NCI-H2029 treated with DMSO at 0.1 percent for 48 hours (cell line): ENCODE data around the gene NCBP3.

Experiments used
- DNase-seq: peaks from one replicate; lab custom pipeline; 2025; lab: John Stamatoyannopoulos, UW

NCBP3 gene

DNA sequence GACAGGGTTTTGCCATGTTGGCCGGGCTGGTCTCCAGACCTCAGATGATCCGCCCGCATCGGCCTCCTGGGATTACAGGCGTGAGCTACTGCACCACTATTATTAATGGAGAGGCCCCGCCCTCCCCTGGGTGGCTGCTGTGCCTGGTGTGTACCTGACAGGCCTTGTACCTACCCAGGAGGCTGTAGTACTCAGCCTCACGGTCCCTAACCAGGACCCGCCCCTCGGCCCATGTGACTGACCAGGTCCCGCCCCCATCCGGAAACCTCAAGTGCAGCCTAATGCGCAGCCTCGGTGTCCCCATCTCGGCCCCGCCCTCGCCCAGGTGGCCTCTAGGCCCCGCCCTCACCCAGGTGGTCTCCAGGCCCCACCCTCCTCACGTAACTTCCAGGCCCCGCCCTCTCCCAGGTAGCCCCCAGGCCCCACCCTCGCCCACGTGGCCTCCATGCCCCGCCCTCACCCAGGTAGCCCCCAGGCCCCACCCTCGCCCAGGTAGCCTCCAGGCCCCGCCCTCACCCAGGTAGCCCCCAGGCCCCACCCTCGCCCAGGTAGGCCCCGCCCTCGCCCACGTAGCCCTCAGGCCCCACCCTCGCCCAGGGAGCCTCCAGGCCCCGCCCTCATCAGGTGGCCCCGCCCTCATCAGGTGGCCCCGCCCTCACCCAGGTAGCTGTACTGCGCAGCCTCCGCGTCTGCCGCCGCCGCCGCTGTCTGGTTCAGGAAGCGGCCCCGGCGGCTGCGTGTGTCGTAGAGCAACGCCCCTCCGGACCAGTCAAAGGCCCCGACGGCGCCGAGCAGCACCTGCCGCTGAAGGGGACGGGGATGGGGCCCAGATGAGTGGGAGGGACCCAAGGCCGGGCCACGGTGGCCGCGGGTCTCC, 91.3 kb downstream of the NCBP3 start:
- peak; percentile 72 for DNase-seq

- no peak for DNase-seq
Observed at GRCh38 chr17:3754066-3754457, 92.0 kb downstream of the NCBP3 start.

DNA sequence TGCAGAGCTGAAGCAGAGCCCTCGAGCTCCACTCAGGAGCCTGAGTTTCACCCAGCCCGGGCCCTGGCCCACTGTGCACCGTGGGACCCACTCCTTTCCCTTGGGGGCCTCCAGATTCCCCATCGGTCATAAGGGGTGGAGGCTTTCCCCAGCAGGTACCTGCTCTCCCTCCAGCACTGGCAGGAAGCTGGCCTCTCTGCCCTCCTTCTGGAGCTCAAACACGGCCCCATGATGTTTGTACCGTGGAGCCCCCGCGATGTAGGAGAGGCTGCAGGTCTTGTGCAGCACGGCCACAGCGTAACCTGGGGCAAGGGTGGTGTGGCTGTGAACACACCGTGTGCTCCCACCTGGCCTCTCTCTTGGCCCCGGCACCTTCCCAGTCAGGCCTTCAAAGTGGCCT, 92.4 kb downstream of the NCBP3 start:
- no peak for DNase-seq
